ENCODE measurements around the gene LFNG. TPM values are rescaled to one million over a fixed set of nuclear protein-coding genes. Genes with fewer than 3 reads are reported as not detected.

The LFNG gene
- total and polyA plus RNA-seq, 9 donors, result 17.7 to 30.8 (median 23.1) TPM

- DNase-seq, result no peak
- Histone ChIP-seq H3K9me3 (replicated peaks; ENCODE audit: control insufficient read depth, low read depth, low read length) (no peaks in the 10 kb centered on the region), H3K4me3 (ENCODE audit: low read length) (no peak overlapping the region), H3K27ac (ENCODE audit: low read length) (no peak overlapping the region), H3K36me3 (ENCODE audit: control insufficient read depth, insufficient read depth, low read length) (no peaks in the 10 kb centered on the region), H3K27me3 (ENCODE audit: control insufficient read depth, insufficient read depth, low read length) (peaks cover 2% of the 10 kb centered on the region), H3K4me1 (ENCODE audit: control insufficient read depth, insufficient read depth, low read length) (peaks cover 79% of the 10 kb centered on the region)
- 56% methylated on average over 13 of the region's 27 CpGs for WGBS (ENCODE audit: insufficient coverage)
Observed at GRCh38 chr7:2499719-2500430, 19.7 kb upstream of the LFNG start.

- Histone ChIP-seq H3K36me3 (ENCODE audit: control insufficient read depth, insufficient read depth, low read length) (no peaks in the 10 kb centered on the region), H3K27me3 (ENCODE audit: control insufficient read depth, insufficient read depth, low read length) (peaks cover 4% of the 10 kb centered on the region)
- WGBS (ENCODE audit: insufficient coverage), result 75% methylated on average over 9 of the region's 12 CpGs
Observed at GRCh38 chr7:2500701-2501100, 18.9 kb upstream of the LFNG start.

DNA sequence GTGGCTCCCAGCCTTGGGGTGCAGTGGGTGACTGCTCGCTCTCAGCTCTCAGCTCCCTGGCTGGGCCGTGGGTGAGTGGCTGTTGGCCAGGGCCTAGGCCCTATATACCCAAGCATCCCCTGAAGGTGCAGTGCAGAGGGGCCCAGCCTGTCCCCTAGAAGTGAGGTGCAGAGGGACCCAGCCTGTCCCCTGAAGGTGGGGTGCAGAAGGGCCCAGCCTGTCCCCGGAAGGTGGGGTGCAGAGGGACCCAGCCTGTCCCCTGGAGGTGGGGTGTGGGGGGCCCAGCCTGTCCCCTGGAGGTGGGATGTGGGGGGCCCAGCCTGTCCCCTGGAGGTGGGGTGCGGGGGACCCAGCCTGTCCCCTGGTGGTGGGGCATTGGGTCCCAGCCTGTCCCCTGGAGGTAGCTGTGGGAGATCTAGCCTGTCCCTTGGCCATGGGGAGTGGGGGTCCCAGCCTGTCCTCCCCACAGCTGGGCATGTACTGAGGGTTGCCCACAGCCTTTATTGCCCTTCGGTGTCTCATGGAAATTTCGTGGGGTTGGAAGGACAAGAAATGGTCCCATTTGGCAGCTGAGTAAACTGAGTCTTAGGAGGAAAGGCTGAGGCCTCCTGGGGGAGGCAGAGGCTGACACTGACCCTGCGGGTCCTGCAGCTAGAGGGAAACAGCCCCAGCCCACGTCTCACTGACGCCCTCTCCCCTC, 17.5 kb upstream of the LFNG start:
- H3K27me3 ChIP-seq (ENCODE audit: control insufficient read depth, insufficient read depth, low read length), result peaks cover 3% of the 10 kb centered on the region

More at GRCh38 chr7:2500701-2501100, 18.9 kb upstream of the LFNG start:
- Histone ChIP-seq H3K4me3 (ENCODE audit: low read length) (no peak overlapping the region), H3K4me1 (ENCODE audit: control insufficient read depth, insufficient read depth, low read length) (peaks cover 76% of the 10 kb centered on the region), H3K27ac (ENCODE audit: low read length) (no peak overlapping the region), H3K9me3 (replicated peaks; ENCODE audit: control insufficient read depth, low read depth, low read length) (no peaks in the 10 kb centered on the region)
- no peak for DNase-seq

DNA sequence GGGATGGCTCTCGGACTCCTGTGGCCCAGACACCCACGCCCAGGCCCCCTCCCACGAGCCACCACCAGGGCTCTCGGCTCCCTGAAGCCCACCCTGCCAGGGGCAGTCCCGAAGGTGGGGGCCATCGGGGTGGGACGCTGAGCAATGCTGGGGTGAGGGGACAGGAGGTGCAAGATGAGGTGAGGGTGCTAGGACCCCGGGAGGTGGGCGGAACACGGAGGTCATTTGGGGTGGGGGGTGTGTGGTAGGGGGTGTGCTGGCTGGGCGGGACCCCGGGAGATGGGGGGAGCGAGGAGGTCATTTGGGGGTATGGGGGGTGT, 17.0 kb upstream of the LFNG start:
- no peak overlapping the region for H3K27ac ChIP-seq (ENCODE audit: low read length)
- H3K27me3 ChIP-seq (ENCODE audit: control insufficient read depth, insufficient read depth, low read length), result peaks cover 2% of the 10 kb centered on the region
- 77% methylated on average over 4 of the region's 13 CpGs for WGBS (ENCODE audit: insufficient coverage)
- H3K4me3 ChIP-seq (ENCODE audit: low read length), result no peak overlapping the region
- no peaks in the 10 kb centered on the region for H3K36me3 ChIP-seq (ENCODE audit: control insufficient read depth, insufficient read depth, low read length)
- H3K4me1 ChIP-seq (ENCODE audit: control insufficient read depth, insufficient read depth, low read length), result peaks cover 64% of the 10 kb centered on the region
- DNase-seq, result no peak
- no peaks in the 10 kb centered on the region for H3K9me3 ChIP-seq (replicated peaks; ENCODE audit: control insufficient read depth, low read depth, low read length)

More for the DNA sequence above, 17.5 kb upstream of the LFNG start:
- Histone ChIP-seq H3K4me1 (ENCODE audit: control insufficient read depth, insufficient read depth, low read length) (peaks cover 64% of the 10 kb centered on the region), H3K27ac (ENCODE audit: low read length) (no peak overlapping the region), H3K9me3 (replicated peaks; ENCODE audit: control insufficient read depth, low read depth, low read length) (no peaks in the 10 kb centered on the region), H3K36me3 (ENCODE audit: control insufficient read depth, insufficient read depth, low read length) (no peaks in the 10 kb centered on the region), H3K4me3 (ENCODE audit: low read length) (no peak overlapping the region)
- 80% methylated on average over 8 of the region's 9 CpGs for WGBS (ENCODE audit: insufficient coverage)
- no peak for DNase-seq

DNA sequence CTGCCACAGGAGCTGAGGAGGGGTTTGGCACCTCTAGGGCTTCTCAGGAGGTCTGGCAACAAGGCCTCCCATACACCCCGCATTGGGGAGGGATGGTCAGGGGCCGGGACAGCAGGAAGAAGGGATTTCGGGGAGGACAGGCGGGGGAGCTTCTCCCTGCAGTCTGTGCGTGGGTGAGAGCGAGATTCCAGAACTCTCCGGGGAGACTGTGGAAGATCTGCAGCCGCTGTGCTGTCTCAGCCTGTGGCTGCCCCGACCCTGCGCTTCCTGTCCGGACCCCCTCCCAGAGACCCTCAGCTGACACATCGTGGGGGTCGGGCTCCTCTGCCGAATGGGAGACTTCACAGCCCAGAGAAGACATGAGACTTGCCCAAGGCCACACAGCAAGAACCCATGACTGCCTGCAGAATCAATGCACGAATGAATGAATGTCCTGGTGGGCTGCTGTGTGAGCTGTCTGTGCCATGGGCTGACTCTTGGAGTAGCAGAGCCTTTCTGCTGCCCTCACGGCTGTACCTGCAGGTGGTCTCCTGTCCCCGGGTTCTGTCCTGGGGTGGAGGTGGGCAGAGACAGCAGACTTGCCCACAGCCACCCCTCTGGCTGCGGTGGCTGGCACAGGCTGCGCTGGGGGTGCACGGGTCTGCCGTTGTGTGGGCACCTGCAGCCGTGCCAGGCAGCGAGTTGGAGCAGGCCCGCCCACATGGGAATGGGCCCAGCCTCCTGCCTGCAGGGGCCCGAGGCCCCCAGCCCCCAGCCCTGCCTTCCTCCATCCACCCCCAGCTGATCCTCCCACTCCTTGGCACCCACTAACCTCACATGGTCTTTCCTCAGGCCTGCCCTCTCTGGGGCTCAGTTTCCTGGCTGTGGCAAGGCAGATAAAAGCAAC, 16.3 kb upstream of the LFNG start:
- H3K4me3 ChIP-seq (ENCODE audit: low read length), result no peak overlapping the region
- DNase-seq, result no peak
- 43% methylated on average over 23 of the region's 25 CpGs for WGBS (ENCODE audit: insufficient coverage)
- H3K9me3 ChIP-seq (replicated peaks; ENCODE audit: control insufficient read depth, low read depth, low read length), result no peaks in the 10 kb centered on the region
- H3K27me3 ChIP-seq (ENCODE audit: control insufficient read depth, insufficient read depth, low read length), result peaks cover 5% of the 10 kb centered on the region
- peaks cover 64% of the 10 kb centered on the region for H3K4me1 ChIP-seq (ENCODE audit: control insufficient read depth, insufficient read depth, low read length)
- no peak overlapping the region for H3K27ac ChIP-seq (ENCODE audit: low read length)
- no peaks in the 10 kb centered on the region for H3K36me3 ChIP-seq (ENCODE audit: control insufficient read depth, insufficient read depth, low read length)

GRCh38 chr7:2504128-2504888, 15.3 kb upstream of the LFNG start:
- Histone ChIP-seq H3K27me3 (ENCODE audit: control insufficient read depth, insufficient read depth, low read length) (peaks cover 5% of the 10 kb centered on the region), H3K9me3 (replicated peaks; ENCODE audit: control insufficient read depth, low read depth, low read length) (no peaks in the 10 kb centered on the region), H3K36me3 (ENCODE audit: control insufficient read depth, insufficient read depth, low read length) (no peaks in the 10 kb centered on the region), H3K4me1 (ENCODE audit: control insufficient read depth, insufficient read depth, low read length) (peaks cover 64% of the 10 kb centered on the region), H3K27ac (ENCODE audit: low read length) (no peak overlapping the region), H3K4me3 (ENCODE audit: low read length) (no peak overlapping the region)
- WGBS (ENCODE audit: insufficient coverage), result 78% methylated on average over 14 of the region's 21 CpGs
- no peak for DNase-seq

GRCh38 chr7:2504889-2505375, 14.6 kb upstream of the LFNG start:
- H3K4me1 ChIP-seq (ENCODE audit: control insufficient read depth, insufficient read depth, low read length), result peaks cover 65% of the 10 kb centered on the region
- no peaks in the 10 kb centered on the region for H3K9me3 ChIP-seq (replicated peaks; ENCODE audit: control insufficient read depth, low read depth, low read length)
- WGBS (ENCODE audit: insufficient coverage), result 70% methylated on average over 12 of the region's 19 CpGs
- H3K27me3 ChIP-seq (ENCODE audit: control insufficient read depth, insufficient read depth, low read length), result peaks cover 5% of the 10 kb centered on the region
- H3K4me3 ChIP-seq (ENCODE audit: low read length), result no peak overlapping the region
- H3K27ac ChIP-seq (ENCODE audit: low read length), result no peak overlapping the region
- no peak for DNase-seq
- H3K36me3 ChIP-seq (ENCODE audit: control insufficient read depth, insufficient read depth, low read length), result no peaks in the 10 kb centered on the region

DNA sequence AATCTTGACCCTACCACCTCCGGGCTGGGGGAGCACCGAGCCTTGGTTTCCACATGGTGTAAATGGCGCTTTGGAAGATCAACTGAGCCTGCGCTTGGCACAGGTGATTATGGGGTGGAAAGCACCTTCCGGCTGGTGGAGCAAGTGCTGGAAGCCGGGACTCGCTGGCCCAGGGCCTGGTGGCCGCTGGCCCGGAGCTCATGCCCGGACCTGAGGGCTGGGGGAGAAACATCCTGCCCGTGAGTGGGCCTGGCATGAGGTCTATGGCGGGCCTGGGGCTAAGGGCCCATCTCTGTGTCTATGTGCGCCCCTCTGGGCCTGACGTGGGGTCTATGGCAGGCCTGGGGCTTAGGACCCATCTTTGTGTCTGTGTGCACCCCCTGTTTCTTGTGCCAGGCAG, 14.2 kb upstream of the LFNG start:
- H3K4me1 ChIP-seq (ENCODE audit: control insufficient read depth, insufficient read depth, low read length), result peaks cover 64% of the 10 kb centered on the region
- DNase-seq, result no peak
- no peak overlapping the region for H3K27ac ChIP-seq (ENCODE audit: low read length)
- no peaks in the 10 kb centered on the region for H3K9me3 ChIP-seq (replicated peaks; ENCODE audit: control insufficient read depth, low read depth, low read length)
- H3K4me3 ChIP-seq (ENCODE audit: low read length), result no peak overlapping the region
- H3K27me3 ChIP-seq (ENCODE audit: control insufficient read depth, insufficient read depth, low read length), result peaks cover 7% of the 10 kb centered on the region
- H3K36me3 ChIP-seq (ENCODE audit: control insufficient read depth, insufficient read depth, low read length), result no peaks in the 10 kb centered on the region
- WGBS (ENCODE audit: insufficient coverage), result 90% methylated on average over 14 of the region's 14 CpGs

DNA sequence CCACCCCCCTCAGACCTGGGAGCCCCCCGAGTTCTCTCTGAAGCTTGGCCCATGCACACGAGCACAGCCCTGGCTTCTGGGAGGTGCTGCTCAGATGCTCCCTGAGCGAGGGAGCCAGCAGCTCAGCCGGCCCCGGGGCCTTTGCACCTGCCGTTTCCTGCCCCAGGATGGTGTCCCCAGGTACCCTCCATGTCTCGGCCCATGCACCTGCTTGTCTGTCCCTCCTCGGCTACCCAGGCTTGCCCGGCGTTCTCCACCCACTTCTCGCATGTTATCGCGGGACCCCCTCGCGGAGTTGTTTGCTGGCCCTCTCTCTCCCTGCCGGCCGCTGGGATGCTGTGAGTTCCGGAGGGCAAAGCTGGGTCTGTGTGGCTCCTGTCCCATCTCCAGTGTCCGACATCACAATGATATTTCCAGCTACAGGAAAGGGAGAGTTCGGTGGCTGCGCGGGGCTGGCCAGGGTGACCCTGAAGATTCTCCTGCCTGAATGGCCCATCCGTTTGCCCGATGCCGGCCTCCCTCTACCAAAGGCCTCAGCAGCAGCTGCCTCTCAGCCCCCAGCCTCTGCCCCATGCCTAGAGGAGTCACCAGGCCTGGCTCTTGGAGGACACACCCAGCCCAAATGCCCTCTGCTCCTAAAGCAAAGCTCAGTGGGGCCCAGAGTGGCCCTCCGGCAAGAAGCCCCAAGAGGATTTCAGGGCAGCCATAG, 12.2 kb upstream of the LFNG start:
- WGBS (ENCODE audit: insufficient coverage), result 67% methylated on average over 15 of the region's 26 CpGs
- DNase-seq, result no peak
- Histone ChIP-seq H3K27ac (ENCODE audit: low read length) (no peak overlapping the region), H3K9me3 (replicated peaks; ENCODE audit: control insufficient read depth, low read depth, low read length) (no peaks in the 10 kb centered on the region), H3K4me1 (ENCODE audit: control insufficient read depth, insufficient read depth, low read length) (peaks cover 81% of the 10 kb centered on the region), H3K27me3 (ENCODE audit: control insufficient read depth, insufficient read depth, low read length) (peaks cover 7% of the 10 kb centered on the region), H3K4me3 (ENCODE audit: low read length) (no peak overlapping the region), H3K36me3 (ENCODE audit: control insufficient read depth, insufficient read depth, low read length) (no peaks in the 10 kb centered on the region)
